GM21529 (cell line): ENCODE results near the gene ARHGEF37.

Experiments
- ATAC-seq: cut with Tn5 transposase; IDR thresholded peaks from one replicate; pipeline ENCODE4 v1.9.1; 2021; ENCODE audit not compliant: unreplicated experiment

ARHGEF37 gene

DNA sequence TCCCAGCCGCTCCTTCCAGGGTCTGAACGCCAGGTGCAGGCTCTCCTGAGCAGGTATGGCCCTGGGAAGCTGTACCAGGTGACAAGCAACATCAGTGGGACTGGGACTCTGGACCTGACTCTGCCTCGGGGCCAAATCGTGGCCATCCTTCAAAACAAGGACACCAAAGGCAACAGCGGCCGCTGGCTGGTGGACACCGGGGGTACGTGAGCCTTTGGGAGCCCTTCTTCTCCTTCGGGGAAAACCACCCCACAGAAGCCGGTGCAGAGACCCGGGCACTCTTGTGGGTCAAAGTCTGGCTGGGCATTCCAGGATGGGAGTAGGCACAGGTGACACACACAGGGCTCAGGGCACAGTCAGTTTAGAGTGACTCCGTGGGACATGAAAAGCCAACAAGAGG is 45.8 kb downstream of the ARHGEF37 start:
- ATAC-seq, result no peak

DNA sequence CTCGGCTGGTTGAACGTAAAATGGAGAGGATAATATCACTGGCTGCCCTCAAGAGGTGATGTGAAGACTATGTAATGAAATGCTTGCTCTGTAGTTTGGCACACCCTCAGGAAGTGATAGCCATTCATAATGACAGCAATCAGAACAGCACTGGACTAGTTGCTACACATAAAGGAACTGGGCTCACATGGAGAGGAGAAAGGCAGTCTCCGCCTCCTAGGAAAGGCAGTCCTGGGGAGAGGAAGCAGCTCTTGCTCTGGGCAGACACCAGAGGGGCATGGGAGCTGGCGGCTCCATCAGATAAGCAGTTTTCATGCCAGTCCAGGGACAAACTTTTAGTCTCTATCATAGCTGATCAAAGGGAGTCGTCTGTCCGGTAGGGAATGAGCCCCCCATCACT is 46.9 kb downstream of the ARHGEF37 start:
- ATAC-seq, result no peak

DNA sequence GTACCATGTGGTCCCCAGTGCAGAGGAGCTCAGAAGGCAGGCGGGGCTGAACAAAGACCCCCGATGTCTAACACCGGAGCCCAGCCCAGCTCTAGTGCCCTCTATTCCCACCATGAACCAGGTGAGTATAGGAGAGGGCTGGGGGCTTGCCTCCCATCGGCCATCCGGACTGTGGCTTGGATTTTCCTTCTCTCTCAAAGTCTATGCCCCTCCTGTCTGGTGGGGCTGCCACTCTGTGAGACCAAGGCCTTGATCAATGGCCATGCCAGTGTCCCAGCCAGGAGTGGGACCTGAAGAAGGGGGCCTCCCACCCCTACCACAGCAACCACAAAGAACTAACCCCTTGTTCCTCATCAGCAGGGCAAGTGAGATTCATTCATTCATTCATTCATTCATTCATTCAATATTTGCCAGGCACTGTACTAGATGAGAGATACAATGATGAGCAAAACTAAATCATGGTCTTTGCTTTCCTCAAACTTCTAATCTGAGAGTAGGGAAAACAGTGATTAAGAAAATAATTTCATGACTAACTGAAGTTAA is 47.6 kb downstream of the ARHGEF37 start:
- no peak for ATAC-seq

DNA sequence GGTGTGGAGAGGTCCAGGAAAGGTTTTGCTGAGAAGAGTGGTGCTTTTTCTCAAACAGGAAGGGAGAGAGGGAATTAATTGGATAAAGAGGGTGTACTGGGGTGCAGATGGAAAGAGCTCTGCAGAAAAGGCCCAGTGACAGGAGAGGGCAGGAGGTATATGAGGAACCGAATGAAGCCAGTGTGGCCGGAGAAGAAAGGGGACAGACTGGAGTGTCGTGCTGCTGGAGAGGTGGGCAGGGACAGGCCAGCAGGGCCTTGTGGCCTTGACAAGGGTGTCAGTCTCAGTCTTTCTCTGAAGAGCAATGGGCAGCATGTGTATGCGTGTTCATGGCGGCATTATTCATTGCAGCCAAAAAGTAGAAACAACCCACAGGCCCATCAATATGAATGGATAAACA is 48.1 kb downstream of the ARHGEF37 start:
- ATAC-seq, result no peak

DNA sequence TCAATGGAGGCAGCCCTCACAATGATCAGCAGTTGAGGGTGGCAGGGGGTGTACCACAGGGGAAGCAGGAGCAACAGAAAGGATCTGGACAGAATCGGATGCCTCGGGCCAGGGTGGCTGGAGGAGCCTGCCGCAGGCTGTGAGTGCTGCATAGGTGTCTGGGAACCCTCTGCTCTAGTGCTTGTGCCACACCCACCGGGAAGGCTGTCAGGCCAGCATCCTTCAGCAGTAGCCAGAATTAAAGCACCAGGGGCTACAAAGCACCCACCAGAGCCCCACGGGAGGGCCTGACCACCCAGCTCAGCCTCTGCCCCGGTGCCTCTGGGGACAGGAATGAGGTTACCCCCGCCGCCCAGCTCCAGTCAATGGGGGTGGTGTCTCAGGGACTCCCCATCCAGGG is 49.0 kb downstream of the ARHGEF37 start:
- ATAC-seq, result no peak

DNA sequence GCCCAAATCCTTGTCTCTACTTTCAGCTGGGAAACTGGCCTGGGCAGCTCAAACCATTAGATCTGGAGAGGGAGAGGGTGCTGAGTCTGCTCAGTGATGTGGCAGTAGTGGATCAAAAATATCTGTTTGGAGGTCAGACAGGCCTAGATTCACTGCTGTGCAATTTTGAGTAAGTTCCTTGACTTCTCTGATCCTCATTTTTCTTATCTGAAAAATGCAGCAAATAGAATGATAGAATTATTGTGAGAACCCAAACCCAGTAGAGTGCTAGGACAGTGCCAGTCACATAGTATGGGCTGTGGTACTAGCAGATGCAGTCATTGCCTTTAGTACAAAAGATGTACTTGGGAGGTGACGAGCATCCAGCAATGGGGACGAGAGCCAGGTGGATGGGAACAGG is 50.2 kb downstream of the ARHGEF37 start:
- no peak for ATAC-seq

DNA sequence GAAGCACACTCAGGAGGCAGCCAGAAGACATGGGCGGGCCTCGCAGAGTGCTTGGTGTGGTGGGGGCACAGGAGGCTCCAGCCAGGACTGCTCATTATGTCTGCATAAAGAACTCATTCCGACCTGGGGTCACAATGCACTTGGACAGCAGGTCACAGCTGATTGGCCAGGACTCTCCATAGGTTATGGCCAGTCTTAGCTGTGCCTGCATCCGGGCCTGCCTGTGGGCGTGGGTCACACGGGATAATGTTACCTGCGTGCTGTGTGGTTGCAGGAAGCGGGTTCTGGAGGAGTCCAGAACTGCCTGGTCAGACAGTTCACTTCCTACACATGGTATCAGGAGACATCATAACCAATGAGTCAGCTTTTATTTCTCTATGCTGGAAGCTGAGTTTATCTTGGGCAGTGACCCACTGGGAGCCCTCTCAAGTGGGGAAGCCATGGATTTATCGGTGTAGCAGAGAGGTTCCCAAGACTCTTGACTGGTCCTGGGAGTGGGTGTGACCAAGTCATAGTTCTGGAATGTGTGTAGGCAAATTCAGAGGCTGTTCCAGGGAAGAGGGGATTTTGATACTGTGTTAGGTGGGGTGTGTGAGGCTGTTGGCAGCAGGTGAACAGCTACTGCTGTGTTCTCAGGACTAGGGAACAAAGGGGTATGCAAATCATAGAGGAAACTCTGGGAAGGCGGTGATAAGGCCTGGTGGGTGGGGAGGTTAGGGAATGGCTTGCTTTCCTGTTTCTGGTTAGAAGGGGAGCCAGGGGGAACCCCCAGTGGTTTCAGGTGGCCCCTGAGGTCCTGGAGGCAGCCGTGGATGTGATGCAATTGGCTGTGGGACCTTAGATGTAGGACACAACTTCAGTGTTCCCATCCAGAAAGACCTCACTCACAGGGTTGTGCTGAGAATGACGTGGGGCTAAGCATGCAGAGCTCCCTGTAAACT is 51.3 kb downstream of the ARHGEF37 start:
- ATAC-seq, result peak; percentile 51

DNA sequence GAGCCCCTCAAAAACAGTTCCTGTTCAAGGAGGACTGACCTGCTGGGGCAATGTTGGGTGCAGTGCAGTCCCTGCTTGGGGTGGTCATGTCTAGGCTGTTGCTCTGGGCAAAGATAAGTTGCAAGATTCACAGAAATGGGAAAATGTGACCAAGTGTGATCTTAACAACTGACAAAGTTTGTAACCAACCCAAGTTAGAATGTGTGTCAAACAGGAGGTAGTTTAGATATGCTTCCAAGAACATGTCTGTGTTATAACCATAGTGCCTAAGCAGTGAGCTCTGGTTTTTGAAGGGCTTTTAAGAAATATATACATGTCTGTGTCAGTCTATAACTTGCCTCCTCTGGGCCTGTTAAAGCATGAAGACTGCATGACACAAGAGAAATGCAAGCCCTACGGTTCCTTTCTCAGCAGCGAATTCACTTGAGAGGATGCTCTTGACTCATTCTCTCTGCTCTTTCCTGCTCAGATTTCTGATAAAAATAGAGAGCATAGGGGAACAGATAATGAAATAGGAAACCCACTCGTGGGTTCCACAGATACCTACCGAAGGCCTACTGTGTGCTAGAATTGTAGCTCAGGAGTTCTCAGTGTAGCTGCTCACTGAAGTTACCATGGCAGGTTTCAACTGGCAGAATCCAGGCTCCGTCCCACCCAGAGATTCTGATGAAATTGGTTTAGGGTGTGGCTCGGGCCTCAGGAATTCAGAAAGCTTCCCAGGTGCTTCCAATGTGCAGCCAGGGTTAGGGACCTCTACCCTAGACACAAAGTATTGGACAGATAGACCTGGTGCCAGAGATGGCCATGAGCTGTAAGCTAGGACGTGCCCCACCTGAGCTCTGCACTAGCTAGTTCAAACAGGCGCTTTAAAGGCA is 52.4 kb downstream of the ARHGEF37 start:
- no peak for ATAC-seq

DNA sequence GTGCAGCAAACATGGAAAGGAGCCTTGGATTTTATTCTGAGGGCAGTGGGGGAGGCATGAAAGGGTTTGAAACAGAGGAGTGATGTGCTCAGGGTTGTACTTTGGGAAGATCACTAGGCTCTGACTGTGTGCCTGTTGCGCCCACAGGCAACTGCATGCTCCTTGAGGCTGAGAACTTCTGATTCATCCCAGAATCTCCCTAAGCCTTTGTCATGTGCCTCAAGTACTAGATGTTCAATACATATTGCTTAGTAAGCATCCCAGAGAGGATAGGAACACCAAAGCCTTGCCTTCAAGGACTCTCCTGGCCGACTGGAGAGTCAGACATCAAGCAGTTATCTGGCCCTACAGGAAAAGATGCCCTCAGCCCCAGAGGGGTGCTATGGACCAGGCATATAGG is 54.1 kb downstream of the ARHGEF37 start:
- ATAC-seq, result no peak

DNA sequence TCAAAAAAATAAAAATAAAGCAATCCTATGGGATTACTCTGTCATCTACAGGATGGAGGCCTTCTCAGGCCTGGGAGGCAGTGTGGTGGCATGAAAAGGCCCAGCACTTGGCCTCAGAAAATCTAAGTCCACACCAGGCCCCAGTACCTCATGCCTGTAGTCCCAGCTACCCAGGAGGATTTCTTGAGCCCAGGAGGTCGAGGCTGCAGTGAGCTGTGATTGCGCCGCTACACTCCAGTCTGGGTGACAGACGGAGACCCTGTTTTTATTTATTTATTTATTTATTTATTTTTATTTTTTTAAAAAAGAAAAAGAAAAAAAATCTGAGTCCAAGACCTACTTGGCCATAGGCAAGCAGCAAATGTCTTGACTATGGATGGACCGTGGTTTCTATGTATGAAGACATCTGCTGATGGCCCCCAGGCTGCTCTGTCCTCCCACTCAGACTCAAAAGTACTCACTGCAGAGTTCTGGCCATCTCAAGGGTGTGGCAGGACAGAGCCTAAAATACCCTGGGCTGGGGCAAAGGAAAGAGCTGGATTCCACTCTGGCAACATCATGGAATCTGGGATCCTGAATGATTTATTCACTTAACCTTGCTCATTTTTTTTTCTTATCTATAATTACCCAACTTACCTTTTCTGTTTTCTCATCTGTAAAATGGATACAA is 55.0 kb downstream of the ARHGEF37 start:
- no peak for ATAC-seq

DNA sequence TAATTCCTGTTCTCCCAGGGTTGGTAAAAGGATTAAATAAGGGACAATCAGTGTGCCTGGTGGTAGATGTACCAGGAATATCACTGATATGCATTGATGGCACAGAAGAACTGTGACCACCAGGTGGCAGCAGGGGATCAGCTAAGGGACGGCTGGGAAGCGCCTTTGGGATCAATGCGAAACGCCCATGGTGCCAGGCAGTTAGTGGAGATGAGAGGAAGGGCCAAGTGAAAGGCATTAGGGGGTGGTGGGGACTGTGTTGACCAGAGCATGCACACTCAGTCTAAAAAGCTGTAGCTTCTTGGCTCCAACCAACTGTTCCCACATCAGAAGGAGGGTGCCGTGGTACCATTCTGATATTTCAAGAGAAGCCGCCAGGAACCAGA is 55.6 kb downstream of the ARHGEF37 start:
- no peak for ATAC-seq

DNA sequence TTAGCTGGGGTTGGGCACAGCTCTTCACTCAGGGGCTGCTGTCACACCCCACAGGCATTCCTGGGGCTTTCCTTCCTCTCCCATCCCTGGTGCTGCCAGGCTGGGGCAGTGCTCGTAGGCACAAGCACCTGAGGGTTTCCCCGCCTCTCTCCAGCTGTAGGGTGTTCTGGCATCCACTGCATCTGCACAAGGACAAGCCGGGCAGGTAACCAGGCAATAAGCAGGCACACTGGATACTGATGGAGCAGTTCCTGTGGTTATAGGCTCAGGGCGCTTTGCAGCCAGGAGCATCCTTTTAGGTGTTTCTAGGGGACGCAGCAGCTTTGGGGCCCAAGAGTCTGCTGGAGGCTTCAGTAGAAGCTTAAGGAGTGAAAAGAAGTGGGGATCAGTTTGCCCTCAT is 56.8 kb downstream of the ARHGEF37 start:
- ATAC-seq, result no peak

DNA sequence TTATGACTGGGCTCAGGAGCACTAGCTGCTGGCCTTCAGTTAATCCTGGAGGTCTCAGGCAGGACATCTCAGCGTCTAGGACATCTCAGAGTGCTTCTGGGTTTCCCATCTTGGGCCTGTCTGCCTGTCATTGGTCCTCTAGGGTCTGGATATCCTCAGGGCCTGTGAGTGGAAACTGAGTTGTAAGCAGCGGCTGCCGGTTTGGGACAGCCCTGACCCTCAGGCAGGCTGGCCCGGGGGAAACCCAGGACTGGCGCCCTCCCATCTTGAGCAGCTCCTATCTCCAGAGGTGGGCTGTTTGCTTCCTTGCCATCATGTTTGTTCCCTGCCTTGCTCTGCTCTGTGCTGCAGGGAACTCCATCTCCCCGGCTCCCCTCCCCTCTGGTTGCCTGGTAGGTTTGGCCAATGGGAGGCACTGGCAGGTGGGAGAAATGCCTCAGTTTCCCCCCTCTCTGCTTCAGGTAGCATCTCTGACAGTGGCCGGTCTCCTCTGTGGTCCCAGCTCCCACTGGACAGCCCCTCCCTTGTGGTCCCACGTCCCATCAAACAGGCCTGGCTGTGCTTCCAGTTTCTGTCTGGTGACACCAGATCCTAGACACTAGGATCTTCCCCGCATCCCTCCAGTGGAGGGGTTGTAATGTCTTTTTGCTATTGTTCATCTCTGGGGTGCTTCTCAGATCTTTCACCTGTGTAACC is 57.4 kb downstream of the ARHGEF37 start:
- ATAC-seq, result no peak

DNA sequence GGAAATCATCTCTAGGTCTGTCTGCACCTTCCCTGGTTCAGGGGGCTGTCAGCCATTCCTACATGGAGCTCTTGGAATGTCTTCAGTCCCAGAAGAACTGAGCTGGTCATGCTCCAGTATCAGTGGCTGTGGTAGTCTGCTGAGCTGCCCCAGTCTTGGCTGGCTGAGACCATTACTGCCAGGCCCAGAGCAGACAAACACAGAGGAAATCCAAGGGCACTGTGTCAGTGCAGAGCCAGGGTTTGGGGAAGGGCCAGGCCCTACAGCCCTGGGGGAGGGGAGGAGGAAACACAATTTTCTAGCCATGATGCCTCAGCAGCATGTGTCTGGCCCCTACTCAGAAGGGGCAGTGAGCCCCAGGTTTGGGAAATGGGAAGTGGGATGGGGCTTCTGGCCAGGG is 58.4 kb downstream of the ARHGEF37 start:
- no peak for ATAC-seq

DNA sequence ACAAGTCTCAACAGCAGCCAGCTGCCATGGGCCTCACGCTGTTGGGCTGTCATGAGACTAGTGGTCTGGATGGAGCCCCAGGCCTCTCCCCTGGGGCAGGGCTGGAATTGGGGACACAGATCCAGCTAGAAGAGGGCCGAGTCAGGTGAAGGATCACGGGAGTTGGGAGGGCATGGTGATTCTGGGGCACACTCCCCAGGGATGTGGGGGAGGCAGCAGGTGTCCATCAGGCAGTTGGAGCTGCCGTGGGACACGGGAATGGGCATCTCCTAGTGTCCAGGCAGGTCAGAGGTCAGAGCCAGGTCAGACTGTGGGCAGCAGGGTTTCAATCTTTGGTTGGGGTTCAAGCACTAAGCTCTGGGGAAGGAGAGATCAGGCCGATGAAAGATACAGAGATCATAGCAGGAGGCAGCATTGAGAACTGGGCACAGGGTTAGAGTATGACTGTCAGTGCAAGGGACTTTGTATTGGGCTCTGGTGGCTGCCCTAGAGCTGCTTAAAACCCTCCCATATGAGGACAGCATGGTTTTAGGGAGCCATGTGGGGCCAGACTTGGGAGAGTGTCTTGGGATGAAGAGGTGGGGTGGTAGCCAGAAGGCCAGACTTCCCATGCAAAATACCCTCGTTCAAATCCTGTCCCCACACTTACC is 59.2 kb downstream of the ARHGEF37 start:
- no peak for ATAC-seq

DNA sequence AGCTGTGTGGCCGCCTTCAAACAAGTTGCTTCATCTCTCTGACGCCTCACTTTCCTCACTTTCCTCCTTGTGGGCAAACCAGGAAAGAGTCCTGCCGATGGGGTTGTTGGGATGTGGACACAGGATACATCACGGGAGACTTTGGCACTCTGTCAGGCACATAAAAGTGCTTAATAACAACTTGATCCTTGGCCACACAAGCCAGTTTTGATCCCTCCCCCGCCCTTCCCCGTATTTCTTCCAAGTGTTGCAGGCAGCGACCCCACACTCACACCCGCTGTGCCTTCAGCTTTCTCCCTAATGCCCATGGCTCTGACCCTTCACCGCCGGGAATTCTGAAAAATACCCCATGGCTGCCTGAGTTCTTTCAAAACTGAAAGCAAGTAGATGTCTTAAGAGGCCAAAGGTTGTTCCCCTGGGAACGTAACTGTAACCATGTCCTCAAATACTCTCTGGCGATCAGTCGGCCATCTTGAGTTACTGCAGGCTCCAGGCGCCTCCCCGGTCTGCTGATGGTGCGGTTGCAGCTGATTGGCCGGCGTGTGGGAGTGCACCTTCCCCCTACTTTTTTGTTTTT is 59.8 kb downstream of the ARHGEF37 start:
- no peak for ATAC-seq

DNA sequence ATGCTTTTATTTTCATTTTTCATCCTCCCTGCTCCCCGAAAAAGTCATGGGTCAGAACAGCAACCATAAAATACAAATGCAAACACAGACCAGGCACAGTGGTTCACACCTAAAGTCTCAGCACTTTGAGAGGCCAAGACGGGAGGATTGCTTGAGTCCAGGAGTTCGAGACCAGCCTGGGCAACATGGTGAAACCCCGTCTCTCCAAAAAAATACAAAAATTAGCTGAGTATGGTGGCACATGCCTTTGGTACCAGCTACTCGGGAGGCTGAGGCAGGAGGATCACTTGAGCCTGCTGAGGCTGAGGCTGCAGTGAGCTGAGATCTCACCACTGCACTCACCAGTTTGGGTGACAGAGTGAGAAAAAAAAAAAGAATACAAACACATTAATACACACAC is 60.3 kb downstream of the ARHGEF37 start:
- no peak for ATAC-seq

DNA sequence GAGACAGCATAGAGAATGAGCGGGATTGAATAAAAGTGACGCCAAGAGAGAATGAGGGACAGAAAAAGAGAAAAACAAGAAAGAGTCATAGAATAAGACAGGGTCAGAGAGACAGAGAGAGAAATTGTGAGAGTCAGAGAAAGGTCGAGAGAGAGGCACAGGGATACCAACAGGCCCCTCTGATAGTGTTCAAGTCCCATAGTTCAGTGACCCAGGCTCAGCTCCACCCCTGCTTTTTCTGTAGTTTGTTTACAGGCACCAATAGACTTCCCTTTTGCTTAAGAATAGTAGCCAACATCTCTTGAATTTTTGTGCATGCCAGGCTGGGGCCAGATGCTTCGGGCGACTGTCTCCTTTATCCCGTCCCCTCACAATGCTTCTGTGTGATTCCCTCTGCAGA is 62.5 kb downstream of the ARHGEF37 start:
- ATAC-seq, result no peak

DNA sequence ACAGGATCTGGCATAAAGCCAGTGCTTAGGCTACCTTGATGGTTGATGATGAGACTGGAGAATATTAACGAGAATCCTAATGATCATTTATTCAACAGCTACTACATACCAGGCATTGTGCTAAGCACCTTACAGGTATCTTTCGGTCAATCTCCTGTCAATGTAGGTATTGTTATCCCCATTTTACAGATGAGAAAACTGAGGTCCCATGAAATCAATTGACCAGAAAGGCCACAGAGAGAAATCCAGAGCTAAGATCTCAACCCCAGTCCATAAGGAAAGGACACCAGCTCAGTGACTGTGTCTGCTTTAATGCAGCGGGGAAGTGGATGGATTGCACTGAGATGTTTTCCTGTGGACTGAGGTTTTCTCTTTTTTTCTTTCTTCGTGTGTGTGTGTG is 63.3 kb downstream of the ARHGEF37 start:
- ATAC-seq, result no peak

DNA sequence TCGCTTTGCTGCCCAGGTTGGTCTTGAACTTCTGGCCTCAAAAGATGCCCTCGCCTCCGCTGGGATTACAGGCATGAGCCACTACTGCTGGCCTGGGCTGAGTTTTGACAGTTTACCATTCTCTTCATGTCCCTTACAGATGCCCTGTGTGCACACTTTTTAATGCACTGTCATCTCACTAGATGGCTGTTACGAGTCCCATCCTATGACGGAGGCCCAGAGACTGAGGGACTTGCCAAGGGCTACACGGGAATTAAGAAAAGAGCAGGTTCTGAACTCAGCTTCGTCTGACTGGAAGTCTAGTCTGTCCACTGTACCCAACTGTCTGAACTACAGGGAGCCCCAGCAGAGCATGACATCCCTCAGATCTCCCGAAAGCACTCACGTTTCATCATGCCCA is 63.9 kb downstream of the ARHGEF37 start:
- ATAC-seq, result no peak
